ENCODE results near the gene KIF11. TPM values are rescaled to one million over a fixed set of nuclear protein-coding genes. Genes with fewer than 3 reads are reported as not detected.
A peak's percentile ranks its signal among the peaks of the same experiment; 100 is the strongest.

Gene KIF11
- total and polyA plus RNA-seq, 2 of the 4 experiments (the other 2 are of a cell fraction): 8.8 to 18.3 TPM

- DNase-seq (no peak), ATAC-seq (ENCODE audit: low read depth) (no peak)
- H2BK20ac ChIP-seq (ENCODE audit: low read depth, low read length): peak overlapping the region; percentile 74
- H3K4me2 ChIP-seq (ENCODE audit: low read depth, low read length): peak overlapping the region; percentile 94
- peak overlapping the region; percentile 93 for H2AK9ac ChIP-seq (replicated peaks; ENCODE audit: low read depth, low read length, poor library complexity)
- H2BK15ac ChIP-seq (ENCODE audit: low read depth, low read length): peak overlapping the region; percentile 96; the same call in 2 of the 3 replicates
- H3K27me3 ChIP-seq (ENCODE audit: control insufficient read depth, insufficient read depth, low read length): no peaks in the 10 kb centered on the region
- H3K4ac ChIP-seq (ENCODE audit: low read depth, low read length): peak overlapping the region; percentile 86
- CTCF ChIA-PET: interaction anchor here (0.6 kb wide), 1 partner anchor 243 kb away, joined by 3 read pairs; no protein-coding TSS in a partner anchor
- peak overlapping the region; percentile 79 for H3K9ac ChIP-seq (ENCODE audit: low read depth, low read length)
- peak overlapping the region; percentile 87 for H3K18ac ChIP-seq (ENCODE audit: low read depth, low read length)
- peak overlapping the region; percentile 66 for H3K14ac ChIP-seq (replicated peaks; ENCODE audit: low read depth, low read length)
- H2BK5ac ChIP-seq (ENCODE audit: low read depth, low read length, poor library complexity, severe bottlenecking): peak overlapping the region; percentile 66
- peak overlapping the region; percentile 94 to 98 for H4K8ac ChIP-seq (ENCODE audit: low read depth in 2 of 2, low read length in 2 of 2)
- peak overlapping the region; percentile 40 for H3K4me3 ChIP-seq (ENCODE audit: insufficient read depth, low read depth, low read length)
- POLR2A ChIA-PET (ENCODE audit: unreplicated experiment): no interaction called here
- in situ Hi-C loops (cut with MboI; ENCODE audit: low sequenced_read_pairs): no loop called here
- peak overlapping the region; percentile 60 for H2AK5ac ChIP-seq (ENCODE audit: low read depth, low read length)
- peak overlapping the region; percentile 99 for H4K5ac ChIP-seq (ENCODE audit: low read depth, low read length)
- peak overlapping the region; percentile 99 for H2AFZ ChIP-seq (replicated peaks; ENCODE audit: low read length, poor library complexity)
- no peaks in the 10 kb centered on the region for H3K9me3 ChIP-seq (ENCODE audit: control insufficient read depth, insufficient read depth, low read length)
- peaks cover 0 to 24% of the 10 kb centered on the region in 2 experiments; a peak in 1 of 4 replicates for H3K79me1 ChIP-seq (ENCODE audit: low read depth in 1 of 2, low read length in 2 of 2)
- peak overlapping the region; percentile 67; the same call in 1 of the 2 replicates for H3K56ac ChIP-seq (ENCODE audit: extremely low read depth, insufficient read depth, low read length)
- H3K9me1 ChIP-seq (ENCODE audit: insufficient read depth, low read length): peaks cover 3% of the 10 kb centered on the region; the same call in 1 of the 2 replicates
- H4K91ac ChIP-seq (ENCODE audit: insufficient read depth, low read depth, low read length): peak overlapping the region; percentile 95
- no TSS peak for BruUV-seq (replicated peaks)
- H3K27ac ChIP-seq (ENCODE audit: insufficient read depth, low read length): peak overlapping the region; percentile 76
- 0 out of 2 replicates have a peak, but pooled peaks cover 2% of the 10 kb centered on the region for H3K36me3 ChIP-seq (ENCODE audit: control insufficient read depth, insufficient read depth, low read length)
- H2BK120ac ChIP-seq (ENCODE audit: low read depth, low read length): peak overlapping the region; percentile 90
- TF ChIP-seq CTCF (conservative IDR thresholded peaks at IDR 0.05; ENCODE audit: low read depth, low read length) (no peak), CEBPB (IDR thresholded peaks at IDR 0.05; ENCODE audit: low read depth, low read length) (no peak), NFE2L2 (IDR thresholded peaks at IDR 0.05; ENCODE audit: low read depth, low read length) (no peak), RFX5 (IDR thresholded peaks at IDR 0.05; ENCODE audit: low read depth, low read length) (no peak), MAFK (IDR thresholded peaks at IDR 0.05; ENCODE audit: low read depth, low read length) (no peak), POLR2A (IDR thresholded peaks at IDR 0.05; ENCODE audit: low read depth, low read length) (no peak), CHD1 (IDR thresholded peaks at IDR 0.05; ENCODE audit: low read depth, low read length) (no peak), RCOR1 (IDR thresholded peaks at IDR 0.05; ENCODE audit: insufficient replicate concordance, low read length) (no peak), RAD21 (IDR thresholded peaks at IDR 0.05; ENCODE audit: low read length) (no peak), USF2 (IDR thresholded peaks at IDR 0.05; ENCODE audit: low read depth, low read length) (no peak), MXI1 (IDR thresholded peaks at IDR 0.05; ENCODE audit: borderline replicate concordance, low read depth, low read length) (no peak), SMC3 (IDR thresholded peaks at IDR 0.05; ENCODE audit: low read depth, low read length) (no peak), BHLHE40 (IDR thresholded peaks at IDR 0.05; ENCODE audit: low read depth, low read length) (no peak), ELK1 (IDR thresholded peaks at IDR 0.05; ENCODE audit: borderline replicate concordance, low read depth, low read length) (no peak), MAZ (IDR thresholded peaks at IDR 0.05; ENCODE audit: borderline replicate concordance, low read depth, low read length) (no peak)
- intact Hi-C loops (cut with micrococcal nuclease): no loop called here
- H3K4me1 ChIP-seq (ENCODE audit: control insufficient read depth, insufficient read depth, low read length): peaks cover 21% of the 10 kb centered on the region
- dilution Hi-C loops (cut with HindIII; ENCODE audit: low sequenced_read_pairs, unreplicated experiment): no loop called here
- peak overlapping the region; percentile 85 for H3K23ac ChIP-seq (ENCODE audit: low read depth, low read length)
- no CpG with 5 or more reads among the region's 3 CpGs for WGBS, 2 experiments (ENCODE audit: extremely low coverage in 2 of 2, insufficient read length in 1 of 2)
- H4K20me1 ChIP-seq (ENCODE audit: insufficient read depth, low read length): no peaks in the 10 kb centered on the region
Measured at GRCh38 chr10:92699193-92699517, 106.2 kb downstream of the KIF11 start.
